NCI-H128 (cell line): Measurements from ENCODE around the gene ZBTB33.

Source experiments
- DNase-seq: peaks from one replicate; lab custom pipeline; 2025; ENCODE audit not compliant: unreplicated experiment; lab: John Stamatoyannopoulos, UW

ZBTB33 gene

GRCh38 chrX:120262859-120263708 lies 12.5 kb downstream of the ZBTB33 start:
- no peak for DNase-seq

- no peak for DNase-seq
Measured at GRCh38 chrX:120264341-120264740, 13.7 kb downstream of the ZBTB33 start.

- DNase-seq: no peak
Measured at GRCh38 chrX:120269373-120270035, 18.9 kb downstream of the ZBTB33 start.

- no peak for DNase-seq
Measured at GRCh38 chrX:120270567-120270966, 20.0 kb downstream of the ZBTB33 start.

GRCh38 chrX:120271218-120271617 lies 20.6 kb downstream of the ZBTB33 start:
- no peak for DNase-seq

GRCh38 chrX:120274145-120274544 lies 23.5 kb downstream of the ZBTB33 start:
- DNase-seq: no peak

- DNase-seq: no peak
Measured at GRCh38 chrX:120274958-120275357, 24.3 kb downstream of the ZBTB33 start.

- DNase-seq: no peak
Measured at GRCh38 chrX:120281021-120281624, 30.5 kb downstream of the ZBTB33 start.

- DNase-seq: no peak
Measured at GRCh38 chrX:120281761-120282160, 31.1 kb downstream of the ZBTB33 start.

GRCh38 chrX:120282697-120283096 lies 32.1 kb downstream of the ZBTB33 start:
- no peak for DNase-seq

- no peak for DNase-seq
Measured at GRCh38 chrX:120286733-120287512, 36.3 kb downstream of the ZBTB33 start.

GRCh38 chrX:120287513-120288112 lies 37.0 kb downstream of the ZBTB33 start:
- no peak for DNase-seq

- no peak for DNase-seq
Measured at GRCh38 chrX:120290107-120290506, 39.5 kb downstream of the ZBTB33 start.

- no peak for DNase-seq
Measured at GRCh38 chrX:120291211-120291610, 40.6 kb downstream of the ZBTB33 start.

GRCh38 chrX:120293015-120293414 lies 42.4 kb downstream of the ZBTB33 start:
- DNase-seq: no peak

- DNase-seq: no peak
Measured at GRCh38 chrX:120294651-120295050, 44.0 kb downstream of the ZBTB33 start.

- DNase-seq: no peak
Measured at GRCh38 chrX:120297923-120298322, 47.3 kb downstream of the ZBTB33 start.

GRCh38 chrX:120299928-120300327 lies 49.3 kb downstream of the ZBTB33 start:
- no peak for DNase-seq

- no peak for DNase-seq
Measured at GRCh38 chrX:120301497-120301896, 50.9 kb downstream of the ZBTB33 start.

- no peak for DNase-seq
Measured at GRCh38 chrX:120301960-120302359, 51.3 kb downstream of the ZBTB33 start.

- peak; percentile 0 for DNase-seq
Measured at GRCh38 chrX:120302434-120302833, 51.8 kb downstream of the ZBTB33 start.
